Chondrocyte (in vitro differentiated cells): Measurements from ENCODE around the gene ICA1. TPM values are rescaled to one million over a fixed set of nuclear protein-coding genes. Genes with fewer than 3 reads are reported as not detected.

Experiments used
- DNase-seq: peaks from one replicate; pipeline ENCODE4 v3.0.0; 2021; ENCODE audit warnings: mixed read lengths, low spot score
- H3K27ac Mint-ChIP-seq: one replicate; pipeline ENCODE4 v1.8.0; 2021; ENCODE audit warnings: mild to moderate bottlenecking, moderate library complexity, mixed read lengths; ENCODE audit not compliant: unreplicated experiment
- H3K27me3 Mint-ChIP-seq: 2 replicates; pipeline ENCODE4 v1.8.0; 2021; ENCODE audit warnings: low read depth, mixed read lengths
- H3K36me3 Mint-ChIP-seq: 2 replicates; pipeline ENCODE4 v1.8.0; 2021; ENCODE audit warnings: low read depth, mixed read lengths
- H3K4me1 Mint-ChIP-seq: 2 replicates; pipeline ENCODE4 v1.8.0; 2021; ENCODE audit warnings: low read depth, mild to moderate bottlenecking, mixed read lengths
- H3K4me3 Mint-ChIP-seq: one replicate; pipeline ENCODE4 v1.8.0; 2021; ENCODE audit warnings: mild to moderate bottlenecking, moderate library complexity, mixed read lengths; ENCODE audit not compliant: unreplicated experiment
- H3K9me3 Mint-ChIP-seq: 2 replicates; pipeline ENCODE4 v1.8.0; 2021; ENCODE audit warnings: low read depth, mixed read lengths
- CTCF ChIP-seq: fragments of 200-600 bp; sonication (generic); IDR thresholded peaks from 2 replicates; pipeline ENCODE4 v1.5.0; 2021; ENCODE audit warnings: antibody characterized with exemption, mild to moderate bottlenecking, moderate library complexity
- total RNA-seq: library from RNA; stranded (reverse); gene quantifications from 3 replicates; pipeline ENCODE4 v1.2.1, GENCODE V29; 2021

ICA1 gene
- total RNA-seq, 1 donor from 2014 or later = 5.0 TPM

- Mint-ChIP-seq H3K9me3 (no peaks in the 10 kb centered on the region), H3K36me3 (no peaks in the 10 kb centered on the region), H3K4me3 (no peak overlapping the region), H3K27ac (no peak overlapping the region), H3K27me3 (no peaks in the 10 kb centered on the region), H3K4me1 (no peaks in the 10 kb centered on the region)
- TF ChIP-seq CTCF = no peak
- DNase-seq = no peak
Observed at GRCh38 chr7:8210845-8211724, 50.9 kb downstream of the ICA1 start.

- Mint-ChIP-seq H3K9me3 (no peaks in the 10 kb centered on the region), H3K36me3 (no peaks in the 10 kb centered on the region), H3K27me3 (no peaks in the 10 kb centered on the region), H3K4me3 (no peak overlapping the region), H3K4me1 (no peaks in the 10 kb centered on the region), H3K27ac (no peak overlapping the region)
- TF ChIP-seq CTCF = no peak
- DNase-seq = no peak
Observed at GRCh38 chr7:8209353-8209752, 52.6 kb downstream of the ICA1 start.

GRCh38 chr7:8208816-8209215 is 53.2 kb downstream of the ICA1 start:
- no peaks in the 10 kb centered on the region for H3K9me3 Mint-ChIP-seq
- no peak overlapping the region for H3K27ac Mint-ChIP-seq
- no peak for DNase-seq
- H3K4me1 Mint-ChIP-seq = no peaks in the 10 kb centered on the region
- H3K27me3 Mint-ChIP-seq = no peaks in the 10 kb centered on the region
- TF ChIP-seq CTCF = no peak
- H3K4me3 Mint-ChIP-seq = no peak overlapping the region
- no peaks in the 10 kb centered on the region for H3K36me3 Mint-ChIP-seq

- Mint-ChIP-seq H3K27me3 (no peaks in the 10 kb centered on the region), H3K4me1 (peaks cover 6% of the 10 kb centered on the region), H3K4me3 (no peak overlapping the region), H3K9me3 (no peaks in the 10 kb centered on the region), H3K27ac (no peak overlapping the region), H3K36me3 (no peaks in the 10 kb centered on the region)
- TF ChIP-seq CTCF = no peak
- no peak for DNase-seq
Observed at GRCh38 chr7:8206956-8207355, 55.0 kb downstream of the ICA1 start.

- Mint-ChIP-seq H3K4me1 (peaks cover 6% of the 10 kb centered on the region), H3K27ac (no peak overlapping the region), H3K36me3 (no peaks in the 10 kb centered on the region), H3K27me3 (no peaks in the 10 kb centered on the region), H3K9me3 (no peaks in the 10 kb centered on the region), H3K4me3 (no peak overlapping the region)
- no peak for TF ChIP-seq CTCF
- no peak for DNase-seq
Observed at GRCh38 chr7:8205537-8205936, 56.4 kb downstream of the ICA1 start.
